Anterior cingulate cortex (tissue), 58 donors: ENCODE results near the gene CLPTM1L.
"Not testable (repeated sequence)": the region's sequence is repeated elsewhere in the genome, so short reads cannot be mapped to it uniquely, and the experiment has no call there.

Source experiments
- DNase-seq, 58 donors: peaks; one replicate each; lab custom pipeline; 2025; lab: John Stamatoyannopoulos, UW

CLPTM1L gene

DNA sequence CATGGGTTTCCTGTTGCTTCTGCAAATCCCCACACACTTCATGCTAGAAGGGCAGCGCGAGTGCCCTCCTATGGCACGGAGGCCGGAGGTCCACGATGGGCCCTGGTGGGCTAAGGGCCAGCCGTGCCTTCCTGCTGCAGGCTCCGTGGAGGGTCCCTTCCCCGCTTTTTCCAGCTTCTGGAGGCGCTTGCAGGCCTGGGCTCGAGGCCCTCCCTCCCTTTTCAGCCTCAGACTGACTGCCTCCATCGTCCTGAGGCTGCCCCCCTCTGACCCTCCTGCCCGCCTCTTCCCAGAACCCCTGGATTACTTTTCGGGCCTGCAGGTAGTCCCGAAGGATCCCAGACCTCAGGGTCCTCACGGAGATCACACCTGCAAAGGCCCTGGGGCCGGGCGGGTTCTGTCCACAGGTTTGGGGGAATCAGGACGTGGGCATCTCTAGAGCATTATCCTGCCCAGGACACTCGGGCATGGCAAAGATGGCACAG, 46.8 kb downstream of the CLPTM1L start:
- no peak for DNase-seq

DNA sequence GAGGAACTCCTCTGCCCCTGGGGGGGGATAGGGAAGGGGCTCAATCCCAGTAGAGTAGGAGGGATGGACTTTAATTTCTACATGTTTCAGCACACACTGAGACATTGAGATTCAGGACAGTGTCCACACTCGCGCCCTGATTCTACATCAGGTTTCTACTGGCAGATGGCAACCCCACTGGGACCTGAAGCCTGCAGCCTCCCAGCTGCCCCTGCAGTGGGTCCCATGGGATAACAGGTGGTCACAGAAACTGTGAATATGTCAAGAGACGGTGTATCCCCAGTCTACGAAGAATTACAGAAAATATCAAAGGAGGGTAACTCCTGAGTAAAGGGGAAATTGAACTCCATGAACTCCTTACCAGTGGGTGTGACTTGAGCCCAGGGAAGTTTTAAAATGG, 47.7 kb downstream of the CLPTM1L start:
- no peak for DNase-seq

DNA sequence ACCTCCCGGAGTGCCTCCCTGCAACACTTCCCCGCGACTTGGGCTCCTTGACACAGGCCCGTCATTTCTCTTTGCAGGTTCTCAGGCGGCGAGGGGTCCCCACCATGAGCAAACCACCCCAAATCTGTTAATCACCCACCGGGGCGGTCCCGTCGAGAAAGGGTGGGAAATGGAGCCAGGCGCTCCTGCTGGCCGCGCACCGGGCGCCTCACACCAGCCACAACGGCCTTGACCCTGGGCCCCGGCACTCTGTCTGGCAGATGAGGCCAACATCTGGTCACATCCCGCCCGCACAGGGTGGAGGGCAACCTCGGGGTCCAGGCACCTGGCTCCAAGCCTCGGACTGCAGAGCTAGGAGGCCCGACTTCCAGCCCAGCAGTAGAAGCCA, 49.3 kb downstream of the CLPTM1L start:
- DNase-seq = no peak

DNA sequence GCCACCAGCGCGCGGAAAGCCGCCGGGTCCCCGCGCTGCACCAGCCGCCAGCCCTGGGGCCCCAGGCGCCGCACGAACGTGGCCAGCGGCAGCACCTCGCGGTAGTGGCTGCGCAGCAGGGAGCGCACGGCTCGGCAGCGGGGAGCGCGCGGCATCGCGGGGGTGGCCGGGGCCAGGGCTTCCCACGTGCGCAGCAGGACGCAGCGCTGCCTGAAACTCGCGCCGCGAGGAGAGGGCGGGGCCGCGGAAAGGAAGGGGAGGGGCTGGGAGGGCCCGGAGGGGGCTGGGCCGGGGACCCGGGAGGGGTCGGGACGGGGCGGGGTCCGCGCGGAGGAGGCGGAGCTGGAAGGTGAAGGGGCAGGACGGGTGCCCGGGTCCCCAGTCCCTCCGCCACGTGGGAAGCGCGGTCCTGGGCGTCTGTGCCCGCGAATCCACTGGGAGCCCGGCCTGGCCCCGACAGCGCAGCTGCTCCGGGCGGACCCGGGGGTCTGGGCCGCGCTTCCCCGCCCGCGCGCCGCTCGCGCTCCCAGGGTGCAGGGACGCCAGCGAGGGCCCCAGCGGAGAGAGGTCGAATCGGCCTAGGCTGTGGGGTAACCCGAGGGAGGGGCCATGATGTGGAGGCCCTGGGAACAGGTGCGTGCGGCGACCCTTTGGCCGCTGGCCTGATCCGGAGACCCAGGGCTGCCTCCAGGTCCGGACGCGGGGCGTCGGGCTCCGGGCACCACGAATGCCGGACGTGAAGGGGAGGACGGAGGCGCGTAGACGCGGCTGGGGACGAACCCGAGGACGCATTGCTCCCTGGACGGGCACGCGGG, 49.9 kb downstream of the CLPTM1L start, which contains the start of gene TERT:
TSS of gene TERT (minus strand) at position 234 of the 815 bp plus-strand sequence. CDS start at position 155, 79 bp downstream.
- peak in 1 of 58 donors; percentile 24 for DNase-seq

GRCh38 chr5:1294206-1294834, 50.6 kb downstream of the CLPTM1L start:
- no peak for DNase-seq

- no peak for DNase-seq
Measured at GRCh38 chr5:1293416-1294205, 51.3 kb downstream of the CLPTM1L start.

GRCh38 chr5:1292846-1293415, 52.0 kb downstream of the CLPTM1L start:
- no peak for DNase-seq

GRCh38 chr5:1292139-1292538, 52.8 kb downstream of the CLPTM1L start:
- DNase-seq = no peak

- no peak for DNase-seq
Measured at GRCh38 chr5:1291611-1292080, 53.3 kb downstream of the CLPTM1L start.

- not testable (repeated sequence) for DNase-seq
Measured at GRCh38 chr5:1290956-1291355, 53.9 kb downstream of the CLPTM1L start.

GRCh38 chr5:1289559-1289958, 55.3 kb downstream of the CLPTM1L start:
- not testable (repeated sequence) for DNase-seq

DNA sequence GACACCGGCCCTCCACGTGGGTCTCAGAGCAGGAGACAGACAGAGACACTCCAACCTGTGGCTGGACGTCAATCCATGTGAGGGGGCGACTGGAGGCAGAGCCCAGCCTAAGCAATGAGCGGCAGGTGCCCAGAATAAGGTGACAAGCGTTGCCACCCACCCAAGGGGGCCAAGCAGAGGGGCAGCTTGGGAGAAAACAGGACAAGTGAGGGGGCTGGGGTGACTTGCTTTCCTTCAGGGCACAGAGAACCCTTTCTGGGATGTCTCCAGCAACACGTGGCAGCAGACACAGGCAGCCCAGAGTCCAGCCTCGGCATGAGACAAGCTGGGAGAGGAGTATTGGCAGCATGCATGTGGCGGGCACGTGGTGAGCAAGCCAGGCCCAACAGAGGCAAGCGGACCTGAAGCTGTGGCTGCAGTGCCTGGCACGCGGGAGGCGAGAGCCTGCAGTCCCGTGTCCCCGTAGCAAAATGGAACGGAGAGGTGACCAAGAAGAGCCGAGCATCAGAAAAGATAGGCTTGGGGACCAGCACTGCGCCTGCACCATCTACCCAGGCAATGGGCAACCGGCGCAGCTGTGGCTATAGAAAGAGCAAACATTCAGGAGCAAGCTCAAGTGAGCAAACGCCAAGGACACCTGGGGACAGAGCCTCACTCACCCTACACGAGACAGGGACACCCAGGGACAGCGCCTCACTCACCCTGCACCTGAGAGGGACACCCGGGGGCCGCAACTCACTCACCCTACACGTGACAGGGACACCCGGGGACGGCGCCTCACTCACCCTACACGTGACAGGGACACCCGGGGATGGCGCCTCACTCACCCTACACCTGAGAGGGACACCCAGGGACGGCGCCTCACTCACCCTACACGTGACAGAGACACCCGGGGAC, 56.2 kb downstream of the CLPTM1L start:
- DNase-seq = no peak

- DNase-seq = no peak
Measured at GRCh38 chr5:1285883-1286291, 59.0 kb downstream of the CLPTM1L start.

GRCh38 chr5:1285141-1285540, 59.8 kb downstream of the CLPTM1L start:
- DNase-seq = no peak

- DNase-seq = not testable (repeated sequence)
Measured at GRCh38 chr5:1284336-1284970, 60.4 kb downstream of the CLPTM1L start.

- DNase-seq = not testable (repeated sequence)
Measured at GRCh38 chr5:1283729-1284041, 61.2 kb downstream of the CLPTM1L start.

- DNase-seq = not testable (repeated sequence)
Measured at GRCh38 chr5:1282993-1283728, 61.7 kb downstream of the CLPTM1L start.
